D721Med (cell line): ENCODE results near the gene TOP2A.
"Not testable (repeated sequence)": the region's sequence is repeated elsewhere in the genome, so short reads cannot be mapped to it uniquely, and the experiment has no call there.

ENCODE experiments used
- DNase-seq: peaks from one replicate; pipeline ENCODE4 v3.0.0; 2011; ENCODE audit warnings: low spot score; ENCODE audit not compliant: insufficient read length
- FAIRE-seq: peaks from 2 replicates; lab custom pipeline; 2011; peaks lifted over from hg19 to GRCh38; lab: Jason Lieb, UNC
- TF ChIP-seq, protein P1 (sequence below): IDR thresholded peaks from 2 replicates; pipeline ENCODE4 v1.5.1; 2012; ENCODE audit warnings: mild to moderate bottlenecking, control low read depth; ENCODE audit not compliant: insufficient read depth; ENCODE audit errors: missing control alignments

TOP2A gene

DNA sequence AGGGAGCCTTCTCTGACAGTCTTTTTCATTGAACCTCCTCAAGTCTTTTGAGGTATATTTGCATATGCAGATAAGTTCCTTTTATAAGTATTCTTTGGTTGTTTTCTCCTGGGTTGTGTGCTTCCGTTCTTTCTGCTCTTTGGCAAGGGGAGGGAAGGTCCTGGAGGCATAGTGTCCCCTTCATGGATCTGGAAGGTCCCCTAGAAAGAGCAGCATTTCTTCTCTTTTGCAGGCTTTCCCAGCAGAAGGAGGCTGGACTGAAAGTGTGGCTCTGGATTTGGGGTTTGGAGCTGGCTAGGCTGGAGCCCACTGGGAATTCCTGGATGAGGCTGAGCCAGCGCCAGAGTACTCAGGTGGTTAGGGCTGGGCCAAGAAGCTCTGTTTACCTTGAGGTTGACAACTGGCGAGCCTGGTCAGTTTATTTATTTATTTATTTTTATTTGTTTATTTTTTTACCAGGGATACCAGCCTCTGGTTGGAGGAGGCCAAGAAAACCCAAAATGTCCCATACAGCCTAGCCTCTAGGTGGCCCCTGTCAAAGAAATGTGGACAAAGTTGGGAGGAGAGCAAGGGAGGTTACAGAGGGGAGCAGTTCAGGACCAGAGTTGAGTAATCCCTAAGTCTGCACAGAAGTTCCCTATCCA is 5.4 kb upstream of the TOP2A start:
- FAIRE-seq (no peak), DNase-seq (no peak)
- TF ChIP-seq, protein P1, sequence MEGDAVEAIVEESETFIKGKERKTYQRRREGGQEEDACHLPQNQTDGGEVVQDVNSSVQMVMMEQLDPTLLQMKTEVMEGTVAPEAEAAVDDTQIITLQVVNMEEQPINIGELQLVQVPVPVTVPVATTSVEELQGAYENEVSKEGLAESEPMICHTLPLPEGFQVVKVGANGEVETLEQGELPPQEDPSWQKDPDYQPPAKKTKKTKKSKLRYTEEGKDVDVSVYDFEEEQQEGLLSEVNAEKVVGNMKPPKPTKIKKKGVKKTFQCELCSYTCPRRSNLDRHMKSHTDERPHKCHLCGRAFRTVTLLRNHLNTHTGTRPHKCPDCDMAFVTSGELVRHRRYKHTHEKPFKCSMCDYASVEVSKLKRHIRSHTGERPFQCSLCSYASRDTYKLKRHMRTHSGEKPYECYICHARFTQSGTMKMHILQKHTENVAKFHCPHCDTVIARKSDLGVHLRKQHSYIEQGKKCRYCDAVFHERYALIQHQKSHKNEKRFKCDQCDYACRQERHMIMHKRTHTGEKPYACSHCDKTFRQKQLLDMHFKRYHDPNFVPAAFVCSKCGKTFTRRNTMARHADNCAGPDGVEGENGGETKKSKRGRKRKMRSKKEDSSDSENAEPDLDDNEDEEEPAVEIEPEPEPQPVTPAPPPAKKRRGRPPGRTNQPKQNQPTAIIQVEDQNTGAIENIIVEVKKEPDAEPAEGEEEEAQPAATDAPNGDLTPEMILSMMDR, result no peak

- TF ChIP-seq, protein P1, result no peak
- DNase-seq (no peak), FAIRE-seq (no peak)
Observed at GRCh38 chr17:40419559-40420331, 2.0 kb upstream of the TOP2A start.

GRCh38 chr17:40418428-40418706 is 671 bp upstream of the TOP2A start:
- DNase-seq (no peak), FAIRE-seq (no peak)
- TF ChIP-seq, protein P1, result no peak

DNA sequence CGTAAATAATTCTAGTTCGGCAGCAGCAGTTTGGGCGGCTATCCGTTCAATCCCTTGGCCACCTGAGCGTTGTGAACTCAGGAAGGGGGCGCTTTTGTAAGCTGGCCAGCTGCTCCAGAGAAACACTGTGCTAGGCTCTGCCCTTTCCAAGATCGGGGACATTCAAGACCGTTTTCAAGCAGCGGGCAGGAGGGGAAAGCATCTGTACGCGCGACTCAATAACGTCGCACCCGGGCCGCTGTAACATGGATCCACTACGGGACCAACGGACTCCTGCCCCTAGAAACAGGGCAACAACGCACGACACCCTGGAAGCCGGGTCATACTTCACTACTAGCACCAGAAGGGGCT is 463 bp downstream of the TOP2A start:
- TF ChIP-seq, protein P1, result peak; percentile 15
- FAIRE-seq (no peak), DNase-seq (no peak)

- DNase-seq, result no peak
- TF ChIP-seq, protein P1, result no peak
- no peak for FAIRE-seq
Observed at GRCh38 chr17:40416671-40417070, 1.0 kb downstream of the TOP2A start.

DNA sequence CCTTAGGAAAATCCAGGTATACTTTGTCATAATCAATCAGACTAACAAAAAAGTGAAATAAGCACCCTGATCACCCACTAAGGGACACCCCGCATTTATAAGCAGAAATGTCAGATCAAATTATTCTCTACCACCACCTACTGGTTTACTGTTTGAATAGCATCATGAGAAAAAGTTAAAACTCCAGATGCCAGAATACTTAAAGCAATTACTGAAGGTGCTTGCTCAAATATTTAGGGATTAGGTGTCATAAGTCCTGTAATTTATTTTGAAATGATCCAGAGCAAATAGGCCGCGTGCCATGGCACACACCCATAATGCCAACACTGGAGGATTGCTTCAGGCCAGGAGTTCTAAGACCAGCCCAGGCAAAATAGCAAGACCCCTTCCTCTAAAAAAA is 2.3 kb downstream of the TOP2A start:
- no peak for DNase-seq
- TF ChIP-seq, protein P1, result peak; percentile 68
- FAIRE-seq, result no peak

DNA sequence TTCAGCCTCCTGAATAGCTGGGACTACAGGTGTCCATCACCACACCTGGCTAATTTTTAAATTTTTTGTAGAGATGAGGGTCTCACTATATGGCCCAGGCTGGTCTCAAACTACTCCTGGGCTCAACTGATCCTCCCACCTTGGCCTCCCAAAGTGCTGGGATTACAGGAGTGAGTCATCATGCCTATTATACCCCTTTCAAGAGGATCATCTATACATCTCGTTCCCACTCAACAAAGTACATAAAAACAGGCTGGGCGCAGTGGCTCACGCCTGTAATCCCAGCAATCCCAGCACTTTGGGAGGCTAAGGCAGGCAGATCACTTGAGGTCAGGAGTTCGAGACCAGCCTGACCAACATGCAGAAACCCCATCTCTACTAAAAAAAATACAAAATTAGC is 3.4 kb downstream of the TOP2A start:
- DNase-seq, FAIRE-seq: not testable (repeated sequence)
